ENCODE data around the gene SRRM1.

DNA sequence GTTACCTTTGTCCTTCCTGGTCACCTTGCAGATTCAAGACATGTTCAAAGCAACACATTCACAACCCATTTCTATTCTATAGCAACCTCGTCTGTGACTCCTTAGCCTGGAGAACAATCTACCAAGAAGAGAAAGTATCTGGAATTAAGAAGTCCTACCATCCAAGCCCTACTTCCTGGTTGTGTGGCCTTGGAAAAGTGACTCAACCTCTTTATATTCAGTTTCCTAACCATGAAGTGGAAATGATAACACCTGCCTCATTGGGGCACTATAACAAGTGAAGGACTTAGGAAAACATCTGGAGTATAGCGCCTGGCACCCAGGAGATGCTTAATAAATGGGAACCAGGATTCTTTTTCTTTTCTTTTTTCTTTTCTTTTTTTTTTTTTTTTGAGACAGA, 36.5 kb upstream of the SRRM1 start:
- TF ChIP-seq, protein P1, sequence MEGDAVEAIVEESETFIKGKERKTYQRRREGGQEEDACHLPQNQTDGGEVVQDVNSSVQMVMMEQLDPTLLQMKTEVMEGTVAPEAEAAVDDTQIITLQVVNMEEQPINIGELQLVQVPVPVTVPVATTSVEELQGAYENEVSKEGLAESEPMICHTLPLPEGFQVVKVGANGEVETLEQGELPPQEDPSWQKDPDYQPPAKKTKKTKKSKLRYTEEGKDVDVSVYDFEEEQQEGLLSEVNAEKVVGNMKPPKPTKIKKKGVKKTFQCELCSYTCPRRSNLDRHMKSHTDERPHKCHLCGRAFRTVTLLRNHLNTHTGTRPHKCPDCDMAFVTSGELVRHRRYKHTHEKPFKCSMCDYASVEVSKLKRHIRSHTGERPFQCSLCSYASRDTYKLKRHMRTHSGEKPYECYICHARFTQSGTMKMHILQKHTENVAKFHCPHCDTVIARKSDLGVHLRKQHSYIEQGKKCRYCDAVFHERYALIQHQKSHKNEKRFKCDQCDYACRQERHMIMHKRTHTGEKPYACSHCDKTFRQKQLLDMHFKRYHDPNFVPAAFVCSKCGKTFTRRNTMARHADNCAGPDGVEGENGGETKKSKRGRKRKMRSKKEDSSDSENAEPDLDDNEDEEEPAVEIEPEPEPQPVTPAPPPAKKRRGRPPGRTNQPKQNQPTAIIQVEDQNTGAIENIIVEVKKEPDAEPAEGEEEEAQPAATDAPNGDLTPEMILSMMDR (IDR thresholded peaks at IDR 0.05) = no peak
- TF ChIP-seq POLR2A (IDR thresholded peaks at IDR 0.05) (no peak), EP300 (IDR thresholded peaks at IDR 0.05) (no peak)
